ENCODE results near the gene B4GALT5. TPM values are rescaled to one million over a fixed set of nuclear protein-coding genes. Genes with fewer than 3 reads are reported as not detected.
A peak's percentile ranks its signal among the peaks of the same experiment; 100 is the strongest.

The B4GALT5 gene
- polyA plus RNA-seq, 3 donors: 44.2 to 52.1 (median 50.5) TPM

DNA sequence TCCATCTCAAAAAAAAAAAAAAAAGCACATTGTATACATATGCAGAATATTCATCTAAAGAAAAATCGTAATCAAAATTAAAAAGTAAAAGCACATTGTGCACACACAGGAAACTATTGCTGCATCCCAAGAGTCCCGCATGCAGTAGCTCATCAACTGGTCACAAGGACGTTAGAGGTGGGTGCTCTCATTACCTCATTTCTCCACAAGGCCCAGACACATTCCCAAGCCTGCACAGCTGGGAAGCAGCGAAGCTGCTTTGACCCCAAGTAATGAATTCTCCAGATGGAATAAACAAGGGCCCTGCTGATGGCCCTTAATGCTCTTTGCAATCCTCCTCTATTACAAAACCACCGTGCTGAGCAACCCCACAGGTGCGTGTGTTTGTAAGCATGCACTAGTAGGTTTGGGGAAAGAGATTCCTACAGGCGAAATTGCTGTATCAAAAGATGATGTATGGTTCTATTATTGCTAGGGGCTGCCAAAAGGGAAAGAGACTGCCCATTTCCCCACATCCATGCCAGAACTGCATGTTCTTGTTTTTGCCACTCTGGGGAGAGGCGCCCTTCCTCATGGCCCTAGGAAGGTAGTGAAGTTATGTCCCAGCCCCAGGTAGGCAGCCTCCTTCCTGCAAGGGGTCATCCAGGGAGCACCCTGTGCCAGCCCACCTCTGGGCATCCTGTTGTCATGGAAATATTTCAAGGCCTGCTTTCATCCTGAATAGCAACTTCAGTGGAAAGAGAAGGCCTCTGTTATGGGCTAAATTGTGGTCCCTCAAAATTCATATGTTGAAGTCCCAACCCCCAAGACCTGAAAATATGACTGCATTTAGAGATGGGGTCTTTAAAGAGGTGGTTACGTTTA lies 111.1 kb downstream of the B4GALT5 start:
- DNase-seq (ENCODE audit: extremely low read depth in 1 of 11, low read depth in 9 of 11, low spot score in 4 of 11): no peak

DNA sequence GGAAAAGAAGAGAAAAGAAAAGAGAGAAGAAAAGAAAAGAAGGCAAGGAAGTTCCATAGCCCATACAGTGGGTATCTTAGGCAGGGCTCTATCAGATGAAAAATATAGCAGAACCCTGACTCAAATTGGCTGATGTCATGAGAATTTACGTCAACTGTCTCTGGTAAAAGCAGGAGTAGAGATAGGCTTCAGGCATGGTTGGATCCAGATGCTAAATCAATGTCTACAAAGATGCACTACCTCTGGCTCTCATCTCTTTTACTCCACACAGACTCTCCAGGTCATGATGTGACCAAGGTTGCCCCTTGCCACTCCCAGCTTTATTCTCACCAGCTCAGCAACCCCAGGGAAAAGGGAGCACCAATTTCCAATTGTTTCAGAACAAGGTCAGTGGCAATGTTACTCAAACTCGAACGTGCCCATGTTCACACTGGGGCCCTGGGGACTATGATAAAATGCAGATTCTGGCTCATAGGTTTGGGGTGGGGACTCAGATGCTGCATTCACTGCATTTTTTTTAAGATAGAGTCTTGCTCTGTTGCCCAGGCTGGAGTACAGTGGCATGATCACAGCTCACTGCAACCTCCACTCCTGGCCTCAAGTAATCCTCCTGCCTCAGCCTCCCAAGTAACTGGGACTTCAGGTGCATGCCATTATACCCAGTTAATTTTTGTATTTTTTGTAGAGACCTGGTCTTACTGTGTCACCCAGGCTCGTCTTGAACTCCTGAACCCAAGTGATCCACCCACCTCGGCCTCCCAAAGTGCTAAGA lies 112.3 kb downstream of the B4GALT5 start:
- no peak for DNase-seq (ENCODE audit: extremely low read depth in 1 of 11, low read depth in 9 of 11, low spot score in 4 of 11)

DNA sequence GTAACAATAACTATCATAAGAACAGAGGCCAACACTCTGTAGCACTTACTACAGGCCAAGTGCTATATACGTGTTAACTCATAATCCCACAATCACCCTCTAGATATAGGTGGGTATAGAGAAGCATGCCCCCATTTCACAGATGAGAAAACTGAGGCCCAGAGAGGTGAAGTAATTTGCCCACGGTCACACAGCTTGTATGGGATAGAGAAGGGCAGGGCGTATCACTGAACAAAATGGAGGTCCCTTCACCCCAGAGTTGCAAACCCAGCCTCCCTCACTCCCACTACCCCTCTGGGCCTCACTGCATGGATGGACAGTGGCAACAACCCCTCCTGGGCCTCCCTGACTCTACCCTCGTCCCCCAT lies 113.9 kb downstream of the B4GALT5 start:
- no peak for DNase-seq (ENCODE audit: extremely low read depth in 1 of 11, low read depth in 9 of 11, low spot score in 4 of 11)

DNA sequence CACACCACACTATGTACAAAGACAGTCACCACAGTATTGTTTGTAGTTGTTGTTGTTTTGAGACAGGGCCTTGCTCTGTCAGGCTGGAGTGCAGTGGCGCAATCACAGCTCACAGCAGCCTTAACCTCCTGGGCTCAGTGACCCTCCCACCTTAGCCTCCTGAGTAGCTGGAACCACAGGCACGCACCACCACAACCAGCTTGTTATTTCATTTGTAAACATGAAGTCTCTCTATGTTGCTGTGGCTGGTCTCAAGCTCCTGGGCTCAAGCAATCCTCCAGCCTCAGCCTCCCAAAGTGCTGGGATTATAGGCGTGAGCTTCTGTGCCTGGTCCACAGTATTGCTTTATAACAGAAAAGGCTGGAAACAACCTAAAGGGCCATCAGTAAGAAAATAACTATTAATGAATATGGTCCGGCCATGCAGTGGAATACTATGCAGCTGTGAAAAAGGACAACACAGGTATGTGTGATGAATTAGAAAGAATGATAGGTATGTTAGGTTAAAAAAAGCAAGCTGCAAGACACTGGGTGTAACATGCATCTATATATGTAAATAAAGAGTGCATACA lies 115.8 kb downstream of the B4GALT5 start:
- DNase-seq (ENCODE audit: extremely low read depth in 1 of 11, low read depth in 9 of 11, low spot score in 4 of 11): no peak

DNA sequence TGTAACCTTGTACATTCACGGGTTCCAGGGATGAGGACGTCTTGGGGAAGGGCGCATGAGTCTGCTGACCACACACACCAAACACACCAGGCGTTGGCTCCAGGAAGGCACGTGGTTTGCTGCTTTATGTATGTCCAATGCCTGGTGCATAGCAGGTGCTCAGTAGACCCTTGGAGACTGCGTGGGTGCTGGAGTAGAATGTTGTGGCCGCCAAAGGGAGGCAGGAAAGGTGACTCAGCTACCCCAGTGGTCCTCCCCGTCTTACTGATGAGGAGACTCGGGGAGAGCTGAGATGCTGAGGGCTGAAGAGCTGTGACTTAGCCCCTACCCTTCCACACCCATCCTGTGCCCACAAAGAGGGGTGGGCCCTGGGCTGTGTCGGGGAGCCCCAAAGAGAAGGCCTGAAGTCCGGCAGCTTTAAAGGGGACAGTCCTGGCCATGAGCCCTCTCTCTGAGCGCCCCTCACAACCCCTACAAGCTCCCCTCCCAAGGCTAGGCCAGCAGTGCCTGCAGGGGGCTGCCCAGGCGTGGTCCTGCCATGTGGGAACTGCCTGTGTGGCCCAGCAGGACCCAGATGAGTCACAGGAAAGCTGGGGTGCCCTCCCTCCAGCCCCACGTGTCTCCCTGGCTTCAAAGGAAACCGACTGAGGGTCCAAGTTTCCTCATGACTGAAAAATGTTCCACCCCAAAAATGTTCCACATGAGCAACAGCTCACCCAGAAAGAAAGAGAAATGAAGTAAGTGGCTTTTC lies 117.7 kb downstream of the B4GALT5 start:
- no peak for DNase-seq (ENCODE audit: extremely low read depth in 1 of 11, low read depth in 9 of 11, low spot score in 4 of 11)

DNA sequence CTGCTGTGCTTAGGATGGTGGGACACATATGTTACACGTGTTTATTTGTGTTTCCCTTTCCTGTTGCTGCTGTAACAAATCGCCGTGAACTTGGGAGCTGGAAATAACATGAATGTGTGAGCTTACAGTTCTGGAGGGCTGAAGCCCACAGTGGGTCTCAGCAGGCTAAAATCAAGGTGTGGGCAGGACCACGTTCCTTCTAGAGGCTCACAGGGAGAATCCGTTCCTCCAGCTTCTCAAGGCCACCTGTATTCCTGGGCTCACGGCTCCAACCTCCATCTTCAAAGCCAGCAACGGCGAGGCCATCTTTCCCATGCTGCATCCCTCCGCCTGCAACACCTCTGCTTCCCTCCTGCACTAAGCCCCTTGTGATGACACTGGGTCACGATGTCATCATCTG lies 118.3 kb downstream of the B4GALT5 start:
- no peak for DNase-seq (ENCODE audit: extremely low read depth in 1 of 11, low read depth in 9 of 11, low spot score in 4 of 11)

DNA sequence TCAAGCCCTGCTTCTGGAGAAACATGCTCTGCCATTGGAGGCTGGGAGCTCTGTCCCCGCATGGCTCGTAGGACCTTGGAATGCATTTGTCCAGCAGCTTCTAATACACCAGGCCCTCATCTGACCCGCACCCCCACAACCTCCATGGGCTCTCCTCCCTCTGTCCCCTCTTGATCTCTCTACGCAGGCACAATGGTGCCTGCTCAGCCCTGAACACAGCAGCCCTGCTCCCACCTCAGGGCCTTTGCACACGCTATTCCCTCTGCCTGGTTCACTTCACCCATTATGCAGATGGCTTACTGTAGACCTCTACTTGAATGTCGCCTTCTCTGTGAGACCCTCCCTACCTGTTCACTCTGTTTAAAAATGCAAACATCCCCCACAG lies 118.8 kb downstream of the B4GALT5 start:
- no peak for DNase-seq (ENCODE audit: extremely low read depth in 1 of 11, low read depth in 9 of 11, low spot score in 4 of 11)

DNA sequence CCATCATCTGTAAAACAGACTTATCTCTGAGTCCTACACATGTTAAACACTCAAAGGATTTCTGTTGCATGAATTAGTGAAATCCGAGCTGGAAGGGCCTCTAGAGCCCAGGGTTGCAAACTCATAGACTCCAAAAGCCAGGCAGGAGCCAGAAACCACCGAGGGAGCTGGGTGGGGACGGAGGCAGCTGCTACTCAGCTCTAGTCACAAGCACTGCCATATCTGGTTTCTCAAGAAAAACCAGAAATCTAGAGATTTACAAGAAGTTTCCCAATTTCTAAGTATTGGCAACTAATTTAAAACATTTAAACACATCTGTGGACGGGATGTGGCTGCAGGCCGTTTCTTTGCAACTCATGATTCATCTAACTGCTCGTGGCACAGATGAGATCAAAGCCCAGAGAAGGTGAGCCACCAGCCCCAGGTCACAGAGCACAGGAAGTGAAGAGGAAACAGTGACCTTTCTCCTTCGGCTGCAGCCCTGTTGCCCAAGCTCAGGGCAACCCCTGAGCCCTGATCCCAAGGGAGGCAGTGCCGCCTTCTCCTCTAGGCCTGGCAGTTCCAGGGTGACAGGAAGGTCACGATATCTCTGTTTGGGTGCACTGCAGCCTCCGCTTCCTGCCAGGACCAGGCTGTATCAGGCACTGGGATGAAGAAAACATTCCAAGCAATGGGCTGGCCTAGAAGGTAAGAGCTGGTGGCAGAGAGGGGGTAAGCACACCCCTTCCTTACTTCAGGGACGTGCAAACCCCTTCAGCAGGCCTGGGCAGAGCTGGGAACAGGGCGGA lies 119.3 kb downstream of the B4GALT5 start:
- DNase-seq (ENCODE audit: extremely low read depth in 1 of 11, low read depth in 9 of 11, low spot score in 4 of 11): no peak

DNA sequence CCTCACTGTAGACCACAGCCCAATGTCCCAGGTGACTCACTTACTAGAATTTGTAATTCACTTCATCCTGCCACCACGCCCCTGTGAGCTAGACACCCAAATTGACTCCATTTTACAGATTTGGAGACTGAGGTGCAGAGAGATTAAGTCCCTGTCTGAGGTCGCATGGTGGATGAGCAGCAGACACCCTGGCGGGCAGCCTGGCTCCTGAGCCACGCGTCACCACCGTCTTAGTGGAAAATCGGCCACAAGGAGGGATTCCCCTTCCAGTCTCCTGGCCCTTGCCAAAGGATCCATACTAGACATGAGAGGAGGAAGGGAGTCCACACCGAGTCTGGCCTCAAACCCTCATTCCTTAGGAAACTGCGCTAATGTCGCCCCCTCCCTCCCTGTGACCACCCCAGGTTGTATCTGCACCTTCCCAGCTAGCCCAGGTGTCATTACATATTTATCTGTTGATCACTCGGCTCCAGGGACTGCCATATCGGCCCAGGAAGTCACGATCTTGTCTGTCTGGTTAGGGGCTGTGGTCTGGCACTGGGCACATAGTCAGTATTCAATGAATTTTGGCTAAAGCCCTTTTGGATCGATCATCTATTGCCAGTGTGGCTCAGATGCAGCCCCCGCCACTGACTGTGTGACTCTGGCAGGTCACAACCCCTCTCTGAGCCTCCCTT lies 120.1 kb downstream of the B4GALT5 start:
- DNase-seq (ENCODE audit: extremely low read depth in 1 of 11, low read depth in 9 of 11, low spot score in 4 of 11): no peak

DNA sequence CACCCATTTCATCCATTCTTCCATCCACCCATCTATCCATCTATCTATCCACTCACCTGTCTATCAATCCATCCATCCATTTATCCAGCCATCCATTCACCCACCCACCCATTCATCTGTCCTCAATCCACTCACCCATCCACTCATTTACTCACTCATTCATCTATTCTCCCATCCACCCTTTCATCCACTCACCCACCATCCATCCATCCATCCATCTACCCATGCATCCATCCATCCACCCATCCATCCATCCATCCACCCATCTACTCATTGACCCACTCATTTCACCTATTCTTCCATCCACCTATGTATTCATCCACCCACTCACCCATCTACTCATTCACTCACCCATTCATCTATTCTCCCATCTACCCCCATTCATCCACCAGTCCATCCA lies 121.6 kb downstream of the B4GALT5 start:
- no peak for DNase-seq (ENCODE audit: extremely low read depth in 1 of 11, low read depth in 9 of 11, low spot score in 4 of 11)

DNA sequence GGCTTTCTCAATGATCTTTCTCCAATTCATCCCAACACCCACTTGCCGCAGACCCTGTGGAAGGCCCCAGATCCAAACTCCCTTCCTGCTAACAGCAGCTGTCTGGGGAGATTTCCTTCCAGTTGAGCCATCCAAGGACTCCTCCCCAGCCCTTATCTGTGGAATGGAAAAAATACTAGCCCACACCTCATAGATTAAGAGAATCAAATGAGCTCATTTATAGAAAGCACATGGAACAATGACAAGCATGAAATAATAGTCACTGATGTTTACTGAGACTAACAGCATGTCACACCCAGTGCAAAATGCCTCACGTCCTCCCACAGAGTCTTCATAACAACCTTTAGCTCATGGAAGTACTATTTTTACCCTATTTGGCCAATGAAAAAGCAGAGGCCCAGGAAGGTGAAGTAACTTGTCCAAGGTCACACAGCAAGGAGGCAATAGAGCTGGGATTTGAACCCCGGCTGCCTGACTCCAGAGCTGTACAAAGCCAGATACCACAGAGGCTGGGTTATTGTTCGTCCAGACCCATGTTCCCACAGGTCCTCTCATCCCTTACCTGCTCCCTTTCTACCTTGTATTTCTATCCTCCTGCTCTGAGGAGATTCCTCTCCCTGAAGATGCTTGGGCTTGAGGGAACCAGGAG lies 122.3 kb downstream of the B4GALT5 start:
- no peak for DNase-seq (ENCODE audit: extremely low read depth in 1 of 11, low read depth in 9 of 11, low spot score in 4 of 11)

DNA sequence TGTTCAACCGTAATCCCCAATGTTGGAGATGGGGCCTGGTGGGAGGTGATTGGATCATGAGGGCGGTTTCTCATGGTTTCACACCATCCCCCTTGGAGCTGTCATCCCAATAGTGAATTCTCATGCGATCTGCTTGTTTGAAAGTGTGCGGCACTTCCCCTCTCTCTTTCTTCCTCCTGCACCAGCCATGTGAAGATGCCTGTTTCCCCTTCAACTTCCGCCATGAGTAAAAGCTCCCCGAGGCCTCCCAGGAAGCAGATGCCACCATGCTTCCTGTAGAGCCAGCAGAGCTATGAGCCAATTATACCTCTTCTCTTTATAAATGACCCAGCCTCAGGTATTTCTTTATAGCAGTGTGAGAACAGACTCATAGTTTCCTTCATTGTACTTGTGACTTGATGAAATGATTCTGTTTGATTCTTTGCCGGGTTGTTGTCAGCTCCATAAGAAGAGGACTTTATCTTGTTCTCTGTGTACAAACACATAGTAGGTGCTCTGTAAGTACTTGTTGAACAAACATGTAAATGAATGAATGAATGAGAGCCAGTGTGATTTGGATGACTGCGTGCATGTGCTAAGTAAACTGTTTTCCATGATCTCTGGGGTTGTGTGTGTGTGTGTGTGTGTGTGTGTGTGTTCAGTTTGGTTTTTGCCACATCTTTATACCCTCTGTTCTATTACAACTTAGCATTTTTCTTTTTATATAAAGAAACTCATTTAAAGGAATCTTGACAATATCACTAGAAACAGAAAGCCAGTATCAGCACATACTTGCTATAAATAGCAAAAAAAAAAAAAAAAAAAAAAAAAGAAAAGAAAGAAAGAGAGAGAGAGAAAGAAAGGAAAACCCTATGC lies 123.3 kb downstream of the B4GALT5 start:
- DNase-seq (ENCODE audit: extremely low read depth in 1 of 11, low read depth in 9 of 11, low spot score in 4 of 11): no peak

DNA sequence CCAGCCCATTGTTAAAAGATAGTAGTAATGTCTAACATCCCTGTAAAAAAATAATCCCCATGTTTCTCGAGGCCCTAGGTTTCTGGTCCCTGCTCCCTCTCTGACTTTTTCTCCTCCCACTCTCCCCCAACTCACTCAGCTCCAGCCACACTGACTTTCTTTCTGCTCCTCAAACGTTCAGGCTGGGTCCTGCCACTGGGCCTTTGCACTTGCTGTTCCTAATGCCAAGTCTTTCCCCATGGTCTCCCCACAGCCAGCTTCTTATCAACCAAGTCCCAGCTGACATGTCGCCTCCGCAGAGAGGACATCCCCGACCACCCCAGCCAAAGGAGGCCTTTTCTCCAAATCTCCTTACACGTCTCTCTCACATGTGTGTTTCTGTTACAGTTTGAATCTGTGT lies 123.9 kb downstream of the B4GALT5 start:
- DNase-seq (ENCODE audit: extremely low read depth in 1 of 11, low read depth in 9 of 11, low spot score in 4 of 11): no peak

DNA sequence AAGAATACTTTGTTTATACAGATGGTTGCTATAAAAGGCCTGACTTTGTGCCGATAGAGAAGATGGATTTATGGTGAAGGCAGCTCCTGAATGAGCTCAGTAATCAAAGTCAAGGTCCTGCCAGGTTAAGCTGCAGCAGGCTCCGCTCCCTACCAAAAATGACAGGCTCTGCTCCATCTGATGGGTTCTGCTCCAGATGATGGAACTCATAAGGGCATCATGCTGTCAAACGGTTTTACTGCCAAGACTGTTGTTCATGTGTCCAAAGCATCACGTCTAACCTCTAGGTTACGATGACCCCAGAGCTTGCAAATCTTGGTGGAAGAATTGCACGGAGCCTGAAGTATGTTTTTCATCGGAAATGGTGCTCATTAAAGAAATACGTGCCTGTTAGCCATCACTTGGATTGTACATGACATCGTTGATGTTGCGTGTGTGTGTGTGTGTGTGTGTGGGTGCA lies 126.5 kb downstream of the B4GALT5 start:
- peak in 9 of 11 donors; percentile 67 to 86 (median 80) for DNase-seq (ENCODE audit: extremely low read depth in 1 of 11, low read depth in 9 of 11, low spot score in 4 of 11)

DNA sequence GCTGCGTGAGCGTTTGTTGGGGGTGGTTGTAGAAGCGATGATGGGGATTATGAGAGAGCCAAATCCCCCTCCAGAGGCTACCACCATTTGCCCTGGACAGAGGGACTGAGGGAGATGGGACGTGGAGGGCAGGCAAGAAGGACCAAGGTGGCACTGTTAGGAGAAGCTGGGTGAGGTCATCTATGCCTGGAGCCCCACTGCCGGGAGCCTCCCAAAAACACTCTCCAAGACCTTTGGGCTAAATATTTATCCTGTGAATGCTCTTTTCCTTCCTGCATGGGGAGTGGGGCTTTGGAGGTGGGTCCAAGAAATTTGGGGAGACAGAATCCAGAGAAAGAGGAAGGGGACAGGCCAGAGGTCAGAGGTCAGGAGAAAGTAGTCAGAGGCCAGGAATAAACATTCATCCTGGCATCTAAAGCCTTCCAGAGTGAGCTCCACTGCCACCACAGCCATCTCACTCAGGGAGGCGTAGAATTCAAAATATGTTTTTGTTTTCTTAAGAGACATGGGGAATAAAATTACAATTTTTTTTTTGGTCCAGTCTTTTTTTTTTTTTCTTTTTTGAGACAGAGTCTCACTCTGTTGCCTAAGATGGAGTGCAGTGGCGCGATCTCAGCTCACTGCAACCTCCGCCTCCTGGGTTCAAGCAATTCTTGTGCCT lies 128.0 kb downstream of the B4GALT5 start:
- no peak for DNase-seq (ENCODE audit: extremely low read depth in 1 of 11, low read depth in 9 of 11, low spot score in 4 of 11)
